AG04450 (cell line): ENCODE results near the gene ERCC5. TPM values are rescaled to one million over a fixed set of nuclear protein-coding genes. Genes with fewer than 3 reads are reported as not detected.

ENCODE experiments used
- CTCF ChIA-PET: fragments of 300-600, 350-600 bp; formaldehyde crosslinking; extraction: SDS; loops from one replicate; lab custom pipeline; 2022; ENCODE audit warnings: antibody characterized with exemption, inconsistent platforms; lab: Charles Lee
- POLR2A ChIA-PET: fragments of 350-600 bp; formaldehyde crosslinking; extraction: SDS; loops from one replicate; lab custom pipeline; 2021; ENCODE audit warnings: antibody characterized with exemption, inconsistent platforms; lab: Yijun Ruan, JAX
- DNase-seq: peaks from one replicate; pipeline ENCODE4 v3.0.0-alpha.2; 2011; ENCODE audit warnings: low read depth, low spot score
- H3K27ac ChIP-seq: one replicate; pipeline ENCODE4 v1.5.1; 2012; ENCODE audit warnings: low read depth, low read length, control low read depth
- H3K27me3 ChIP-seq: one replicate; pipeline ENCODE4 v1.6.0; 2012; ENCODE audit warnings: low read length; ENCODE audit not compliant: control insufficient read depth, insufficient read depth
- H3K4me3 ChIP-seq: 2 replicates; pipeline ENCODE4 v1.5.1; 2011; ENCODE audit warnings: mild to moderate bottlenecking, low read depth, low read length, control low read depth
- H3K9me3 ChIP-seq: 2 replicates; pipeline ENCODE4 v1.5.1; 2012; ENCODE audit warnings: low read length; ENCODE audit not compliant: control insufficient read depth, insufficient read depth
- CTCF ChIP-seq: IDR thresholded peaks from 2 replicates; pipeline ENCODE4 v1.5.1; 2011; ENCODE audit warnings: low read depth, low read length, control low read depth, inconsistent platforms
- polyA plus RNA-seq: library from polyadenylated mRNA; depleted of rRNA; stranded (reverse); fragments of >200 nt; gene quantifications from 2 replicates; pipeline ENCODE4 v1.2.3, GENCODE V29; 2011

The ERCC5 gene
- polyA plus RNA-seq, 1 experiment, result 47.6 TPM

- Histone ChIP-seq H3K27ac (no peak overlapping the region), H3K27me3 (no peaks in the 10 kb centered on the region), H3K4me3 (no peak overlapping the region), H3K9me3 (no peaks in the 10 kb centered on the region)
- DNase-seq, result no peak
- TF ChIP-seq CTCF, result no peak
- ChIA-PET POLR2A (no interaction called here), CTCF (interaction anchor here (0.6 to 1.0 kb wide), 2 partner anchors 9 to 913 kb away, joined by 3 read pairs; no protein-coding TSS in a partner anchor)
Measured at GRCh38 chr13:102913914-102914313, 68.1 kb downstream of the ERCC5 start.

GRCh38 chr13:102914339-102914930 is 68.6 kb downstream of the ERCC5 start:
- CTCF ChIA-PET, result interaction anchor here (0.6 kb wide), 1 partner anchor 913 kb away, joined by 3 read pairs; no protein-coding TSS in a partner anchor
- Histone ChIP-seq H3K27ac (no peak overlapping the region), H3K27me3 (no peaks in the 10 kb centered on the region), H3K4me3 (no peak overlapping the region), H3K9me3 (no peaks in the 10 kb centered on the region)
- no peak for TF ChIP-seq CTCF
- no peak for DNase-seq
- POLR2A ChIA-PET, result no interaction called here

GRCh38 chr13:102915393-102915930 is 69.6 kb downstream of the ERCC5 start:
- no peaks in the 10 kb centered on the region for H3K27me3 ChIP-seq
- ChIA-PET POLR2A (no interaction called here), CTCF (interaction anchor here (0.8 to 1.9 kb wide), 4 partner anchors 9 to 336 kb away, joined by 4 to 19 read pairs (median 4); no protein-coding TSS in a partner anchor)
- H3K27ac ChIP-seq, result no peak overlapping the region
- no peak for TF ChIP-seq CTCF
- H3K4me3 ChIP-seq, result no peak overlapping the region
- DNase-seq, result no peak
- H3K9me3 ChIP-seq, result no peaks in the 10 kb centered on the region

GRCh38 chr13:102917019-102917418 is 71.2 kb downstream of the ERCC5 start:
- Histone ChIP-seq H3K9me3 (no peaks in the 10 kb centered on the region), H3K27me3 (no peaks in the 10 kb centered on the region), H3K4me3 (no peak overlapping the region), H3K27ac (no peak overlapping the region)
- POLR2A ChIA-PET, result no interaction called here
- TF ChIP-seq CTCF, result no peak
- CTCF ChIA-PET, result interaction anchor here (0.9 kb wide), 1 partner anchor 14 kb away, joined by 3 read pairs; no protein-coding TSS in a partner anchor
- no peak for DNase-seq

- POLR2A ChIA-PET, result no interaction called here
- Histone ChIP-seq H3K4me3 (no peak overlapping the region), H3K27ac (no peak overlapping the region), H3K27me3 (no peaks in the 10 kb centered on the region), H3K9me3 (no peaks in the 10 kb centered on the region)
- CTCF ChIA-PET, result interaction anchor here (0.6 to 0.7 kb wide), 2 partner anchors 9 to 14 kb away, joined by 3 read pairs; no protein-coding TSS in a partner anchor
- no peak for DNase-seq
- TF ChIP-seq CTCF, result no peak
Measured at GRCh38 chr13:102922184-102922583, 76.4 kb downstream of the ERCC5 start.
